B cell (primary cell): ENCODE data around the gene IMPDH2. TPM values are rescaled to one million over a fixed set of nuclear protein-coding genes. Genes with fewer than 3 reads are reported as not detected.

Experiments used
- ATAC-seq: fragments of 200-7000 bp; cut with Tn5 transposase; one replicate; pipeline ENCODE4 v1.10.0; 2021; ENCODE audit warnings: low read depth, mild to moderate bottlenecking, moderate number of reproducible peaks, moderate library complexity
- CTCF ChIA-PET: fragments of 350-600 bp; sonication (Branson Sonifier 250); formaldehyde crosslinking; loops from one replicate; lab custom pipeline; 2021; ENCODE audit warnings: antibody characterized with exemption, inconsistent platforms; lab: Charles Lee
- POLR2A ChIA-PET: fragments of 350-600 bp; sonication (Branson Sonifier 250); formaldehyde crosslinking; loops from one replicate; lab custom pipeline; 2021; ENCODE audit warnings: antibody characterized with exemption; lab: Charles Lee
- DNase-seq: peaks from one replicate; pipeline ENCODE4 v3.0.0; 2013
- H2AFZ ChIP-seq: 2 replicates; pipeline ENCODE4 v1.6.1; 2012; ENCODE audit warnings: mild to moderate bottlenecking, low read depth, low read length; ENCODE audit not compliant: insufficient read depth, poor library complexity, severe bottlenecking
- H3K27ac ChIP-seq, 2 donors: 1 replicate in 1 of 2; 2 replicates in 1 of 2; pipeline ENCODE4 v1.5.1; 2012 to 2013; ENCODE audit warnings: low read length in 2 of 2, mild to moderate bottlenecking in 2 of 2, moderate library complexity in 1 of 2
- H3K27me3 ChIP-seq, 4 experiments: fragments of 200-600 bp in 1 of 4; sonication (generic) in 1 of 4; replicated peaks in 1 of 4; 1 replicate in 2 of 4; 2 replicates in 2 of 4; pipeline versions ENCODE4 v1.6.1 to v1.7.0; 2013 to 2016; ENCODE audit warnings: low read length in 3 of 4, mild to moderate bottlenecking in 2 of 4, mixed read lengths in 1 of 4, moderate library complexity in 1 of 4; ENCODE audit not compliant: insufficient read depth in 4 of 4, control insufficient read depth in 3 of 4; ENCODE audit errors: control extremely low read depth in 1 of 4
- H3K36me3 ChIP-seq, 2 experiments: replicated peaks in 1 of 2; 1 replicate in 1 of 2; 2 replicates in 1 of 2; pipeline versions ENCODE4 v1.6.1 to v1.7.1; 2013; ENCODE audit warnings: low read length in 1 of 2; ENCODE audit not compliant: insufficient read depth in 2 of 2, control insufficient read depth in 1 of 2; ENCODE audit errors: control extremely low read depth in 1 of 2, extremely low read depth in 1 of 2
- H3K4me1 ChIP-seq, 2 donors: fragments of 200-600 bp in 1 of 2; sonication (generic) in 1 of 2; 1 replicate in 1 of 2; 2 replicates in 1 of 2; pipeline versions ENCODE4 v1.5.1 to v1.6.1; 2013 to 2017; ENCODE audit warnings: low read length in 2 of 2; ENCODE audit not compliant: control insufficient read depth in 2 of 2, insufficient read depth in 2 of 2
- H3K4me2 ChIP-seq: replicated peaks from 2 replicates; pipeline ENCODE3; 2012; ENCODE audit warnings: mild to moderate bottlenecking, low read depth, low read length; ENCODE audit not compliant: poor library complexity, severe bottlenecking
- H3K4me3 ChIP-seq, 5 experiments: fragments of 200-600 bp in 1 of 5; sonication (generic) in 1 of 5; 1 replicate in 3 of 5; 2 replicates in 2 of 5; pipeline versions ENCODE4 v1.5.1 to v1.7.0; 2011 to 2016; ENCODE audit warnings: low read length in 4 of 5, mild to moderate bottlenecking in 4 of 5, low read depth in 2 of 5, control low read depth in 1 of 5, moderate library complexity in 1 of 5; ENCODE audit not compliant: insufficient read depth in 1 of 5; ENCODE audit errors: control extremely low read depth in 1 of 5, extremely low read depth in 1 of 5
- H3K79me2 ChIP-seq: fragments of 200-600 bp; sonication (generic); one replicate; pipeline ENCODE4 v1.6.0; 2016; ENCODE audit warnings: low read length; ENCODE audit not compliant: control insufficient read depth, insufficient read depth
- H3K9ac ChIP-seq: fragments of 200-600 bp; sonication (generic); 2 replicates; pipeline ENCODE4 v1.6.1; 2017; ENCODE audit warnings: mild to moderate bottlenecking, low read length, moderate library complexity
- H3K9me3 ChIP-seq, 3 donors: one replicate each; pipeline versions ENCODE4 v1.6.1 to v1.7.1; 2013; ENCODE audit warnings: low read length in 2 of 3; ENCODE audit not compliant: control insufficient read depth in 2 of 3, insufficient read depth in 1 of 3; ENCODE audit errors: control extremely low read depth in 1 of 3
- H4K20me1 ChIP-seq: 2 replicates; pipeline ENCODE4 v1.6.0; 2012; ENCODE audit warnings: mild to moderate bottlenecking, low read length; ENCODE audit not compliant: insufficient read depth, control insufficient read depth, poor library complexity, severe bottlenecking
- H3K27ac Mint-ChIP-seq: one replicate; pipeline ENCODE4 v1.8.0; 2021; ENCODE audit warnings: mixed read lengths
- H3K27me3 Mint-ChIP-seq: one replicate; pipeline ENCODE4 v1.8.0; 2021; ENCODE audit warnings: mixed read lengths
- H3K4me1 Mint-ChIP-seq: one replicate; pipeline ENCODE4 v1.8.0; 2021; ENCODE audit warnings: mixed read lengths
- H3K4me3 Mint-ChIP-seq: one replicate; pipeline ENCODE4 v1.8.0; 2021; ENCODE audit warnings: mixed read lengths
- H3K9me3 Mint-ChIP-seq: one replicate; pipeline ENCODE4 v1.8.0; 2022; ENCODE audit warnings: mixed read lengths; ENCODE audit not compliant: insufficient read depth
- CTCF ChIP-seq: fragments of 200-600 bp; IDR thresholded peaks from one replicate; pipeline ENCODE4 v1.8.0; 2022; ENCODE audit warnings: antibody characterized with exemption, mild to moderate bottlenecking
- EZH2 ChIP-seq: IDR thresholded peaks from 2 replicates; pipeline ENCODE4 v1.6.1; 2012; ENCODE audit warnings: borderline replicate concordance, low read depth, mild to moderate bottlenecking, moderate library complexity, low read length; ENCODE audit not compliant: insufficient read depth, poor library complexity, severe bottlenecking
- WGBS: methylation state at CpG from one replicate; pipeline ENCODE4 v1.1.5; 2013; ENCODE audit warnings: missing lambda C conversion rate; ENCODE audit not compliant: insufficient coverage; 5-methylcytosine and 5-hydroxymethylcytosine counted together
- intact Hi-C: fragments of 100-400 bp; cut with micrococcal nuclease; formaldehyde crosslinking; loops from one replicate; pipeline ENCODE4 v1.10.0; 2022
- polyA plus RNA-seq: library from polyadenylated mRNA; depleted of rRNA; stranded (reverse); fragments of >200 nt; gene quantifications from 2 replicates; pipeline ENCODE4 v1.2.3, GENCODE V29; 2012
- total RNA-seq, 2 donors: library from RNA; stranded (reverse); fragments of 120-200 nt in 1 of 2; gene quantifications; 1 replicate in 1 of 2; 2 replicates in 1 of 2; pipeline versions ENCODE4 v1.2.3 to v1.2.4, GENCODE V29; 2013 to 2022

IMPDH2 gene
- total and polyA plus RNA-seq, 2 donors (not counting 1 experiment from before 2014, with no cell fraction given), result 171 to 193 TPM

DNA sequence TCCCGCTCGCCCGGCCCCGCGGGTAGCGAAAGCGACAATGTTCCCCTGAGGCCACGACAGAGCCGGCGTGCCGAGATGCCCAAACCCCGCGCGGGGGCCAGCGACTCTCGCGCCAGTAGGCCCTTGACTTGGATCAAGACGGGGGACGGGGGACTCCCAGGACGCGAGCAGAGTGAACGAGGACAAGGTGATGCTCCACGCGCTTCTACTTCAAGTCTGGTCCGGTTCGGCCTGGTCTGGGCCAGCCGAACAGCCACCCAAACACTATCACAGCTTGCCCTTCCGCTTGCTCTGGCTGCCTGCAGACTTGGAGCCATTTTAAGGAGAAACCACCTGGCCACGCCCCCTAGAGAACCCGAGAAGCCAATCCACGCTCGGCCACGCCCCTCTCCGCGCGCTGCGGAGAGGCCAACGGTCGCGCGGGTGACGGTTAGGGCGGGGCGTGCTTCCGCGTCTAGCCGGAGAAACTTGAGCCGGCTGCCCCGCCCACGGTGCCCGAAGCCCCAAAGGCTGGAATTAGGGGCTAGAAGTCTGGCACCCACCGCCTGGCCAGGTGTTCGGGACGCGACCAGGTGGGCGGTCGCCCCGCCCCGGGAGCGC lies 7.9 kb downstream of the IMPDH2 start:
- DNase-seq (peak; percentile 99), ATAC-seq (peak; percentile 69)
- Histone ChIP-seq H3K9me3 (no peaks in the 10 kb centered on the region), H3K9ac (peak overlapping the region; percentile 98), H3K27me3 (no peaks in the 10 kb centered on the region), H3K27ac (peak overlapping the region; percentile 96 to 98), H3K79me2 (peaks cover 44% of the 10 kb centered on the region), H4K20me1 (peaks cover 5% of the 10 kb centered on the region), H3K4me1 (peaks cover 36 to 60% of the 10 kb centered on the region in 2 donors), H3K4me3 (peak overlapping the region; percentile 66 to 92 (median 89)), H3K36me3 (peaks cover 0 to 33% of the 10 kb centered on the region in 2 experiments), H3K4me2 (peak overlapping the region; percentile 98), H2AFZ (peak overlapping the region; percentile 89)
- WGBS, result under 1% methylated on average over 60 of the region's 60 CpGs
- Mint-ChIP-seq H3K27me3 (no peaks in the 10 kb centered on the region), H3K9me3 (no peaks in the 10 kb centered on the region), H3K4me3 (peak overlapping the region; percentile 96), H3K4me1 (peaks cover 60% of the 10 kb centered on the region), H3K27ac (peak overlapping the region; percentile 97)
- POLR2A ChIA-PET, result interaction anchor here (0.5 to 6.4 kb wide), 14 partner anchors 8 to 1528 kb away, joined by 3 to 116 read pairs (median 8); partner anchors contain the start of genes ARIH2, IMPDH2, P4HTM and QRICH1
- intact Hi-C loops, result loop anchor here (1.0 to 10.0 kb wide), 8 partner anchors 8 to 464 kb away; partner anchors contain the start of genes ARIH2, DAG1, IMPDH2 and IP6K2
- TF ChIP-seq CTCF (no peak), EZH2 (no peak)
- CTCF ChIA-PET, result interaction anchor here (0.9 to 3.7 kb wide), 13 partner anchors 9 to 319 kb away, joined by 3 to 52 read pairs (median 4); partner anchors contain the start of genes ARIH2, P4HTM, QRICH1 and USP4
